OCI-M2 (cell line): ENCODE results near the gene TBX19.

Experiments
- DNase-seq: peaks from one replicate; lab custom pipeline; 2025; ENCODE audit not compliant: unreplicated experiment; lab: John Stamatoyannopoulos, UW

Gene TBX19

DNA sequence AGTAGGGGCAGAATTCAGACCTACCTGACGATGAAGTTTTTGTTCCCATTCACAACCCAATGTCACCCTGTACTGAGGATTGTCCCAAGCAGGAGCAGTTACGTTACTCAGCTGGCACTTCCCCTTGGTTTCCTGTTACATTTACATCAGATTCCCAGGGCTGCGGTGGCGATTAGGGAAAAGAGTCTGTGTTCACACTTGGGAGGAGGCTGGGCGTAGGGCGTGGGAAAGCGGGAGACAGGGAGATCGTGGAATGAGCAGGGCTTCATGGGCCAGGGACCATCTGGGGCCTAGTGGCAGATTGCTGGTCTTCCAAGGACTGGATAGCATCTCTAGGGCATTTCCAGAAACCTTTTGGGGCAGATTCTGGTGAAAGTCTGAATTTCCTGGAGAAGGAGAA, 39.0 kb downstream of the TBX19 start:
- DNase-seq = no peak

GRCh38 chr1:168320149-168320548, 39.5 kb downstream of the TBX19 start:
- no peak for DNase-seq

GRCh38 chr1:168320800-168321450, 40.2 kb downstream of the TBX19 start:
- DNase-seq = no peak

DNA sequence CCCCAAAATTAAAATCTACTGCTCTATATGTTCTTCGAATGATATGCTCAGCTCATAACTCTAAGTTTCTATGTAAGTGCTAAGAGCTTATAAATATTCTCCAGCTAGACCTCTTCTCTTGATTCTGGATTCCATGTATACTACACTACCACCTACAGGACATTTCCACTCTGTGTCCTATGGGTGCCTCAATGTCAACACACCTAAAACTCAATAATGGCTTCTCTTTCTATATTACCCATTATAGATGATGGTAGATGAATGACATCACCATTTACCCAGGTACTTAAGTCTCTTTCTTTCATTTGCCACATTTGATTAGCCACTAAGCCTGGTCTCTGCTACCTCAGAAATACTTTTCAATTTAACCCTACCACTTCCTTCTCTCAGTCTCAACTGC, 41.3 kb downstream of the TBX19 start:
- DNase-seq = no peak

DNA sequence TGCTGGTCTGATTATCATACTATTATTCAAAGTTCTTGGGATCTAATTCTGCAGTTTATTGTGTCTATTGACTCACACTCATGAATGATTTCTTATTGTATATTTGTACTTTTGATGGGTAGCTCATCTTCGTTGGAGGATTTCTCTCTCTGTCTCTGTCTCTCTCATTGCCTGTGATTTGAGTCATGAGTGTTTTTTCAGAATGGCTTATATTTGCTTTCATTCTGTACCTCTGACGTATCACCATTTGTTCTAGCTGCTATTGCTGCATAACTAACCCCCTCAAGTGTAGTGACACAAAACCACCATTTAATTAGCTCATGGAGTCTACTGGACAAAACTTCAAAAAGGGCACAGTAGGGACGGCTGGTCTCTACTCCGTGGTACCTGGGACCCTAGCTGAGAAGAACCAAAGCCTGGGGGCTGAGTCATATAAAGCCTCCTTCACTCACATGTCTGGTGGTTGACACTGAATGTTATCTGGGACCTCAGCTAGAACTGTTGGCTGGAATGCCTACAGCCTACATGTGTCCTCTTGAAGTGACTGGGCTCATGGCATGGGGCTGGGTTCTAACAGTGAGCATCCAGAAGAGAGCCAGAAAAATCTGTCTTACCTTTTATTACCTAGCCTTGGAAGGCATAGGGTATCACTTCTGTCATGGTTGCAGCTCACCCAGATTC, 44.2 kb downstream of the TBX19 start:
- DNase-seq = no peak

- no peak for DNase-seq
Observed at GRCh38 chr1:168328731-168329364, 48.2 kb downstream of the TBX19 start.

- no peak for DNase-seq
Observed at GRCh38 chr1:168330285-168330684, 49.6 kb downstream of the TBX19 start.

- no peak for DNase-seq
Observed at GRCh38 chr1:168331569-168331968, 50.9 kb downstream of the TBX19 start.

DNA sequence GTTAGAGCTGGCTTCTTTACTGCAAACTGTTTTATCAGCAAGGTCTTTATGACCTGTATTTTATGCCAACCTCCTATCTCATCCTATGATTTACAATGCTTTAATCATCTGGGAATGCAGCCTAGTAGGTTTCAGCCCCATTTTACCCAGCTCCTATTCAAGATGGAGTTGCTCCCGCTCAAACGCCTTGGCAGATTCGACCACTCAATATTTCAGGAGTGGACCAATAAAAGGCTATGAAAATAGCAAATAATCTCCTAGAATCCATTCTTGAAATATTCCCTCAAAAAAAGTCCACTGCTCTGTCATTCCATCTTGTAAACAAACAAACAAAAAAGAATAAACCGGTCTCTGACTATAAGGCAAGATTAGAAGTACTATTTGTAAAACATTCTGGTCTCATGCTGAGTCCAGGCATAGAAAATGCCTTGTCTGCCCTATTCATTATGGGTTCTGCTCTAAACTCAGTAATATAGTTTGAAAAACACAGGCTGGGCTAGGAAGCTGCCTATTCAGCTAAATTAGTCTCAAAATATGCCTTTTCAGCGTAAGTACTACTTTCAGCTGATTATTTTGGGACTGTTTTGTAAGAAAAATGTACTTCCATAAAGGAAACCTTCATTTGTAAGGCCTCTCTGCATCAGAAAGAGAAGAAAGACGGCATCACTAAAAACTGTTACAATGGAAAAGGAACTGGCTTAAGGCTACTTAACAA, 53.0 kb downstream of the TBX19 start:
- DNase-seq = no peak

GRCh38 chr1:168335500-168335899, 54.8 kb downstream of the TBX19 start:
- DNase-seq = no peak

GRCh38 chr1:168338589-168339503, 58.2 kb downstream of the TBX19 start:
- no peak for DNase-seq

- DNase-seq = no peak
Observed at GRCh38 chr1:168340781-168341482, 60.3 kb downstream of the TBX19 start.

- no peak for DNase-seq
Observed at GRCh38 chr1:168341483-168341975, 60.9 kb downstream of the TBX19 start.

DNA sequence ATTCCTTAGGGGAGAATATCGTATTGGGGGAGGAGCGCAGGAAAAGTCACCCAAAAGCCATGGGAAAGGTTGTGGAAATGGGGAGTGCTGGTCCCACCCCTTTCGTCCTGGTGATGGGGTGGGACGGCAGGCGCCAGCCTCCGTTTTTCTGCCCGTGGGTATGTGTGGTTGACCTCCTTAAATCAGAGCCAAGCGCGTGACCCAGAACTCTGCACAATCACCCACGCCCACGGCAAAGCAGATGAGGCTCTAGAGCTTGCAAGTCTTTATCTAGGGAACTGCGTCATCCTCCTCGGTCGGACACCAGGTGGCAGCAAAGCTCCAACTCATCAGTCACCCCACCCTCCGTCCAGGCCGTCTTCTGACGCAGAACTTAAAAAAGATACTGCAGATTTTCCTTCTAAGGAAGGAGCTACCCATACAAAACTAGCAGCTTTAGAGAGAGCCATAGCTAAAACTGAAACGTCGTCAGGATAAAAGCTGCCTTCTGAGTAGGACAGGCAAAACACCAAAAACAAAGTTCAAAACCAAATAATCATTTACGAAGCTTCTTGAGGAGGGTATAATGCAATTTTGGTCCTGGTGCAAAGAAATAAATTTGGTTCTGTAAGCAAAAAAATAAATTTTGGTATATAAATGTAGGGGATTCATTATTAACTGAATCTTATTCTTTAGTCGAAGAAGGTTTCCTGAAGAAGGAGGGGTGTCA, 62.0 kb downstream of the TBX19 start:
- no peak for DNase-seq

GRCh38 chr1:168343566-168343965, 62.9 kb downstream of the TBX19 start:
- no peak for DNase-seq

- no peak for DNase-seq
Observed at GRCh38 chr1:168344517-168344916, 63.8 kb downstream of the TBX19 start.

GRCh38 chr1:168345939-168346338, 65.3 kb downstream of the TBX19 start:
- no peak for DNase-seq

- no peak for DNase-seq
Observed at GRCh38 chr1:168347630-168348029, 67.0 kb downstream of the TBX19 start.

GRCh38 chr1:168348146-168348709, 67.6 kb downstream of the TBX19 start:
- no peak for DNase-seq
